ENCODE measurements around the gene MEIOSIN.
"Not testable (repeated sequence)": the region's sequence is repeated elsewhere in the genome, so short reads cannot be mapped to it uniquely, and the experiment has no call there.

The MEIOSIN gene

GRCh38 chr19:45733160-45733810 is at the start of gene MEIOSIN:
TSS of gene MEIOSIN (plus strand) at chr19:45733439. CDS start at chr19:45735377, 1,938 bp downstream.
- TF ChIP-seq, protein P1, sequence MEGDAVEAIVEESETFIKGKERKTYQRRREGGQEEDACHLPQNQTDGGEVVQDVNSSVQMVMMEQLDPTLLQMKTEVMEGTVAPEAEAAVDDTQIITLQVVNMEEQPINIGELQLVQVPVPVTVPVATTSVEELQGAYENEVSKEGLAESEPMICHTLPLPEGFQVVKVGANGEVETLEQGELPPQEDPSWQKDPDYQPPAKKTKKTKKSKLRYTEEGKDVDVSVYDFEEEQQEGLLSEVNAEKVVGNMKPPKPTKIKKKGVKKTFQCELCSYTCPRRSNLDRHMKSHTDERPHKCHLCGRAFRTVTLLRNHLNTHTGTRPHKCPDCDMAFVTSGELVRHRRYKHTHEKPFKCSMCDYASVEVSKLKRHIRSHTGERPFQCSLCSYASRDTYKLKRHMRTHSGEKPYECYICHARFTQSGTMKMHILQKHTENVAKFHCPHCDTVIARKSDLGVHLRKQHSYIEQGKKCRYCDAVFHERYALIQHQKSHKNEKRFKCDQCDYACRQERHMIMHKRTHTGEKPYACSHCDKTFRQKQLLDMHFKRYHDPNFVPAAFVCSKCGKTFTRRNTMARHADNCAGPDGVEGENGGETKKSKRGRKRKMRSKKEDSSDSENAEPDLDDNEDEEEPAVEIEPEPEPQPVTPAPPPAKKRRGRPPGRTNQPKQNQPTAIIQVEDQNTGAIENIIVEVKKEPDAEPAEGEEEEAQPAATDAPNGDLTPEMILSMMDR (IDR thresholded peaks at IDR 0.05): no peak
- no peak within 1 kb of the TSS for H3K4me3 ChIP-seq
- H3K4me1 ChIP-seq: peaks cover 0 to 21% (median 12%) of the 10 kb centered on the region in 4 donors
- H3K27me3 ChIP-seq: no peaks in the 10 kb centered on the region
- H3K36me3 ChIP-seq: no peaks in the 10 kb centered on the region
- intact Hi-C loops (cut with DNase I; ENCODE audit: low total_unique reads): no loop called here
- no peak within 1 kb of the TSS for H3K27ac ChIP-seq
- no peak for DNase-seq
- H3K9me3 ChIP-seq: no peaks in the 10 kb centered on the region

GRCh38 chr19:45685045-45685444 is 48.2 kb upstream of the MEIOSIN start:
- H3K27ac ChIP-seq; H3K4me3 ChIP-seq; H3K27me3 ChIP-seq; DNase-seq; H3K9me3 ChIP-seq; intact Hi-C loops (cut with DNase I; ENCODE audit: low total_unique reads): not testable (repeated sequence)
- Histone ChIP-seq H3K4me1 (peaks cover 0 to 14% (median 11%) of the 10 kb centered on the region in 4 donors), H3K36me3 (peaks cover 36 to 56% (median 37%) of the 10 kb centered on the region in 3 donors)

DNA sequence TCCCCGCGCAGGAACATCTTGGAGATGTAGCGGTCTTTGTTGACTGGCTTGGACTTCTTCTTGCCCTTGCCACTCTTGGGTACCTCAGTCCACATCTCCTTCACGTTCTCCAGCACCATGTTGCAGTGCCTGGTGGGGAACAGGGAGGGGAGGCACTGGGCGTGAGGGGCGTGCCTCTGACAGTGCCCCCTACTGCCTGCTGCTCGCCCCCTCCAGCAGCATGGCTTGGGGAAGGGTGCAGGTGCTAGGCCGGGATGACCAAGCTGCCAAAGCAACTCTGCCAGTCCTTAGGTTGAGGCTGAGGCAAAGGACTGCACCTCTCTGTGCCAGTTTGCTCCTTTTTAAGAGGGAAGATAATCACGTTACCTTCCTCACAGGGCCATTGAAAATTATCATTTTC is 45.6 kb upstream of the MEIOSIN start:
- H3K4me1 ChIP-seq: peaks cover 0 to 12% (median 8%) of the 10 kb centered on the region in 4 donors
- no peak for DNase-seq
- H3K9me3 ChIP-seq: no peaks in the 10 kb centered on the region
- H3K36me3 ChIP-seq: peaks cover 36 to 56% (median 37%) of the 10 kb centered on the region in 3 donors
- TF ChIP-seq, protein P1 (IDR thresholded peaks at IDR 0.05): no peak
- no peak overlapping the region for H3K27ac ChIP-seq
- no peaks in the 10 kb centered on the region for H3K27me3 ChIP-seq
- intact Hi-C loops (cut with DNase I; ENCODE audit: low total_unique reads): no loop called here
- no peak overlapping the region for H3K4me3 ChIP-seq

DNA sequence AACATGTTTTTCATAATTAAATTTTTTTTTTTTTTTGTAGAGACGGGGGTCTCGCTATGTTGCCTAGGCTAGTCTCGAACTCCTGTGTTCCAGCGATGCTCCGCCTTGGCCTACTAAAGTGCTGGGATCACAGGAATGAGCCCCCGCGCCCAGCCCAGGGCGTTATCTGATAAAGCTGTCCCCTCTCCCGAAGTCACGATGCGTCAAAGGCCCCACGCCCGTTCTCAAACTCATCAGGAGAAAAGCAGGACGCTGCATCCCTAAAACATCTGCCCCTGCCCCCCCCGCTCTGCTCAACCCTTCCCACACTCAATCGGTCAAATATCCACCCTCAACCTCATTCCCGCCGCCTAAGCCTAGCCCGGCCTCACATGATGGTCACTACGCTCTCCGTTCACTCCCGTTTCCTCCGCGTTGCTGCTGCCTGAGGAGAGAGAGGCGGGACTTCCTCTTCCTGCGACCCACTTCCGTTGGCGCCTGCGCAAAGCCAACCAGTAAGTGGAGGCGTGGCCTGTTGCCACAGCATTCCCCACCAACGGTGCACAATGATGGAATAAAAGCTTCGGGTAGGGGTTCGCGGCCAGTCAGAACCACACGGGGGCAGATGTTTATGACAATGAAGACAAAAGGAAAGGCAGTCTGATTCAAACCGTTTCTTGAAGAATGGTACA is 41.6 kb upstream of the MEIOSIN start, which contains the start of gene SNRPD2:
Gene SNRPD2, minus strand, starts transcription at position 438 of the 671 bp plus-strand sequence. Its CDS starts 65 bp downstream, at position 373.
- intact Hi-C loops (cut with DNase I; ENCODE audit: low total_unique reads): no loop called here
- H3K36me3 ChIP-seq: peaks cover 19 to 37% (median 28%) of the 10 kb centered on the region in 3 donors
- TF ChIP-seq, protein P1 (IDR thresholded peaks at IDR 0.05): no peak

GRCh38 chr19:45692187-45693105 is 40.8 kb upstream of the MEIOSIN start, which contains the start of gene QPCTL:
TSS of gene QPCTL (plus strand) at chr19:45692666. CDS start at chr19:45692704, 38 bp downstream.
- DNase-seq: peak; percentile 98 to 99
- Histone ChIP-seq H3K27me3 (no peaks in the 10 kb centered on the region), H3K4me1 (peaks cover 0 to 22% (median 16%) of the 10 kb centered on the region in 4 donors), H3K27ac (peak within 1 kb of the TSS; percentile 80 to 96), H3K9me3 (no peaks in the 10 kb centered on the region), H3K4me3 (peak within 1 kb of the TSS; percentile 82 to 85), H3K36me3 (peaks cover 11 to 29% (median 20%) of the 10 kb centered on the region in 3 donors)
- TF ChIP-seq, protein P1 (IDR thresholded peaks at IDR 0.05): peak in 1 of 2 experiments; percentile 8
- intact Hi-C loops (cut with DNase I; ENCODE audit: low total_unique reads): no loop called here

More for the DNA sequence above, 41.6 kb upstream of the MEIOSIN start, which contains the start of gene SNRPD2:
- no peaks in the 10 kb centered on the region for H3K9me3 ChIP-seq
- H3K4me3 ChIP-seq: peak within 1 kb of the TSS; percentile 82 to 85
- DNase-seq: peak; percentile 94 to 96
- H3K4me1 ChIP-seq: peaks cover 0 to 22% (median 16%) of the 10 kb centered on the region in 4 donors
- H3K27me3 ChIP-seq: no peaks in the 10 kb centered on the region
- H3K27ac ChIP-seq: peak within 1 kb of the TSS; percentile 80 to 96

All from tibial artery (tissue), 4 donors.